AG08396 (cell line): ENCODE measurements around the gene LHX4.

Source experiments
- DNase-seq: peaks from one replicate; pipeline ENCODE4 v3.0.0; 2012; ENCODE audit warnings: low spot score, mixed read lengths

Gene LHX4

GRCh38 chr1:180257486-180257885 is 27.4 kb downstream of the LHX4 start:
- no peak for DNase-seq

- DNase-seq, result no peak
These were observed 28.2 kb downstream of the LHX4 start for GRCh38 chr1:180258290-180258689.

GRCh38 chr1:180258935-180259334 is 28.9 kb downstream of the LHX4 start:
- no peak for DNase-seq

GRCh38 chr1:180259431-180260338 is 29.6 kb downstream of the LHX4 start:
- DNase-seq, result no peak

GRCh38 chr1:180260541-180260940 is 30.5 kb downstream of the LHX4 start:
- DNase-seq, result no peak

- no peak for DNase-seq
These were observed 31.0 kb downstream of the LHX4 start for GRCh38 chr1:180261030-180261429.

- DNase-seq, result no peak
These were observed 31.6 kb downstream of the LHX4 start for GRCh38 chr1:180261524-180262155.

- no peak for DNase-seq
These were observed 32.8 kb downstream of the LHX4 start for GRCh38 chr1:180262628-180263488.

- no peak for DNase-seq
These were observed 34.5 kb downstream of the LHX4 start for GRCh38 chr1:180264595-180264994.

GRCh38 chr1:180265201-180265600 is 35.1 kb downstream of the LHX4 start:
- DNase-seq, result no peak

- no peak for DNase-seq
These were observed 35.8 kb downstream of the LHX4 start for GRCh38 chr1:180265871-180266270.

GRCh38 chr1:180266275-180267210 is 36.5 kb downstream of the LHX4 start:
- DNase-seq, result no peak

- no peak for DNase-seq
These were observed 37.1 kb downstream of the LHX4 start for GRCh38 chr1:180267211-180267561.

- no peak for DNase-seq
These were observed 37.9 kb downstream of the LHX4 start for GRCh38 chr1:180267761-180268555.

GRCh38 chr1:180268556-180269075 is 38.6 kb downstream of the LHX4 start:
- no peak for DNase-seq

- DNase-seq, result no peak
These were observed 39.8 kb downstream of the LHX4 start for GRCh38 chr1:180269645-180270529.

GRCh38 chr1:180270530-180271271 is 40.6 kb downstream of the LHX4 start:
- no peak for DNase-seq
